OCI-M2 (cell line): ENCODE results near the gene PIK3R2.

ENCODE experiments used
- DNase-seq: peaks from one replicate; lab custom pipeline; 2025; ENCODE audit not compliant: unreplicated experiment; lab: John Stamatoyannopoulos, UW

PIK3R2 gene

GRCh38 chr19:18171605-18172327 is 18.8 kb downstream of the PIK3R2 start:
- DNase-seq: no peak

- no peak for DNase-seq
These were observed 19.5 kb downstream of the PIK3R2 start for GRCh38 chr19:18172331-18173053.

DNA sequence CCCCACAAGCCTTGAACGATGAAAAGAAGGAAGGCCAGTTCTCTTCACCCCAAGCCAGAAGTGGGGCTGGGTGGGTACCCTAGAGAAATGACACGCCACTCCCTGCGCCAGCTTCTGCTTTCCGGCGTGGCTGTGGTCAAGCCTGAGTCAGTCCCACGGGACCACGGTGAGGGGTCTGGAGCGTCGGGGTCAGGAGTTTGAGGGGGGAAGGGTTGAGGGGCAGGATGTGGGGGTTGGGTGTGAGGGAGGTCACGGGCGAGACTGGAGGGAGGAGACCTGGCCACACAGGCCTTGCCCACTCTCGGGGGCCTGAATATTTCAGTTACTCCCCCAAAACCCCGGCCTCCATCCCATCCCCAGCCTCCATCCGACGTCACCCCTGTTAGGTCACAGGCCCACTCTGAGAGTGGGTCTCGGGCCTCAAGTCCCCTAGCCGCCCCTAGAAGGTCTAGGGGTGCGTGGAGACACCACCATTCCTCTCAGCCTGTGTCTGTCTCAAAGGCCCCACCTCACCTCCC is 20.1 kb downstream of the PIK3R2 start:
- no peak for DNase-seq

DNA sequence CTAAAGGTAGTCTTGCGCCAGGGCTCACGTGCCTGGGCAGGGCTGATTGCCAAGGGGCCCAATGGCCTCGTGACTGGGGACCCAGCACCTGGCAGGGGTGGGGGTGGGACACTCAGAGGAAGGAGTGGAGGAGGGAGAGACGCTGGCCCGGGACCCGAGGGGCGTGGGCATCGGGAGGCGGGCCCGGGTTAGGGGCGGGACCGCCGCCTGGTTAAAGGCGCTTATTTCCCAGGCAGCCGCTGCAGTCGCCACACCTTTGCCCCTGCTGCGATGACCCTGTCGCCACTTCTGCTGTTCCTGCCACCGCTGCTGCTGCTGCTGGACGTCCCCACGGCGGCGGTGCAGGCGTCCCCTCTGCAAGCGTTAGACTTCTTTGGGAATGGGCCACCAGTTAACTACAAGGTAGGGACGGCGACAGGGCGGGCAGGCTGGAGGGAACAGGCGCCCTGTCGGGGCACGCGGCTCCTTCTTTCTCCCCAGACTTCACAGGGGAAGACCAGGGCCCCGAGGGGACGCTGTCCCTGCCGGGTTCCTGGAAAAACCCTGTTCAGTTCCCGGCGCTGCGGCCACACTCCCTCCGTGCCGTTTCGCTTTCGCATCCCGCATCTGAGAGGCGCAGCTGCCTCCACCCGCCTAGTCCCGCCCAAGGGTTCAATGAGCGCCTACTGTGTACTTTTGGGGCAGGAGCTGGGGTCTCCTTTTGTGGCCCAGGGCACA is 20.8 kb downstream of the PIK3R2 start, which contains the start of gene IFI30:
Gene IFI30 (plus strand): TSS at position 242 of the 717 bp plus-strand sequence. CDS start 29 bp downstream, at position 271.
- DNase-seq: no peak

GRCh38 chr19:18174983-18175382 is 22.0 kb downstream of the PIK3R2 start:
- DNase-seq: no peak

DNA sequence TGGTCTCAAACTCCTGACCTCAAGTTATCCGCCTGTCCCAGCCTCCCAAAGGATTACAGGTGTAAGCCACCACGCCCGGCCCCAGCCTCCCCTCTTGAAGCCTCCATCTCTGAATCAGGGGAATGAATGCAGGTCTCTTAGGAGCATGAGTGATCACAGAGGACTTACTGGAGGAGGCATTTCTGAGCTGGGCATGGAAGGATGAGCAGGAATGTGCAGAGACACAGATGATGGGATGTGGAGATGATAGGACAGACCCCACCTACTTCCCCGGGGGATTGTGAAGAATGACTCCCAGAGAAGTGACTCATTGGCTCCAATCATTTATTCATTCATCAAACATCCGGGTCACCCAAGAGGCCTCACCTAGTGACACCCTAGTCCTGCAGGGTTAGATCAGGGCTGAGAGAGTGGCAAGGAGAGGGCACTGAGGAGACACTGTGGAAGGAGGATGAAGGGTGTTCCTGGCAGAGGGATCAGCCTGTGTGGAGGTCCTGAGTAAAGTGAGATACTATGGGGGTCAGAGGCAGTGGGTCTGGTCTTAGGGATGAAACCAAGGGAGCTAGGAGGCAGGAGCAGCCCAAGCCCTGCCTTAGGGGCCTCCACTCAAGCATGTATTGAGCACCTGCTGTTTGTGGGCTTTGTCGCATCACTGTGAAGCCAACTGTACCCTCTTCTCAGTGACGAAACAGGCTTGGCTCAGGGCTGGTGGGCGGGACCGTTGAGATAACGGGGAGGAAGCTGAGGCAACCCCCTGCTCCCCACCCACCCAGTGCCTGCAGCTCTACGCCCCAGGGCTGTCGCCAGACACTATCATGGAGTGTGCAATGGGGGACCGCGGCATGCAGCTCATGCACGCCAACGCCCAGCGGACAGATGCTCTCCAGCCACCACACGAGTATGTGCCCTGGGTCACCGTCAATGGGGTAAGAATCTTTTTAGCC is 23.7 kb downstream of the PIK3R2 start:
- no peak for DNase-seq

DNA sequence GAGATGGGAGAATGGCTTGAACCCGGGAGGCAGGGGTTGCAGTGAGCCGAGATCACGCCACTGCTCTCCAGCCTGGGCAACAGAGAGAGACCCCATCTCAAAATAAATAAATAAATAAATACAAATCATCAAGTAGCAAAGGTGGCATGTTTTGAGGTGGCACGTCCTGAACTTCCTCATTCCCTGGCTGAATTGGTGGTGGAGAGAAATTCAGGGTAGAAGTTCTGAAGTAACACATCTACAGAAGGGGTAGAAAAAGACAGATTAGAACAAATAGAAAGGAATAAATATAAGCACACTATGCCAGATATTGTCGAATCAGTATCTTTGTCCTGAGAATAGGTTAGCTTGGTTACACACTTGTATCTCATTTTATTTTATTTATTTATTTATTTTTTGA is 27.0 kb downstream of the PIK3R2 start:
- DNase-seq: no peak

GRCh38 chr19:18183529-18183928 is 30.6 kb downstream of the PIK3R2 start:
- DNase-seq: no peak

- no peak for DNase-seq
These were observed 32.6 kb downstream of the PIK3R2 start for GRCh38 chr19:18185538-18185937.

GRCh38 chr19:18190278-18190677 is 37.3 kb downstream of the PIK3R2 start:
- DNase-seq: no peak

- DNase-seq: no peak
These were observed 38.7 kb downstream of the PIK3R2 start for GRCh38 chr19:18191640-18192062.

- peak; percentile 97 for DNase-seq
These were observed 39.9 kb downstream of the PIK3R2 start, which contains the start of gene MPV17L2 for GRCh38 chr19:18192673-18193387. TSS of gene MPV17L2 (plus strand) at chr19:18193218. CDS start at chr19:18193282, 64 bp downstream.

GRCh38 chr19:18193388-18194180 is 40.6 kb downstream of the PIK3R2 start:
- DNase-seq: no peak

DNA sequence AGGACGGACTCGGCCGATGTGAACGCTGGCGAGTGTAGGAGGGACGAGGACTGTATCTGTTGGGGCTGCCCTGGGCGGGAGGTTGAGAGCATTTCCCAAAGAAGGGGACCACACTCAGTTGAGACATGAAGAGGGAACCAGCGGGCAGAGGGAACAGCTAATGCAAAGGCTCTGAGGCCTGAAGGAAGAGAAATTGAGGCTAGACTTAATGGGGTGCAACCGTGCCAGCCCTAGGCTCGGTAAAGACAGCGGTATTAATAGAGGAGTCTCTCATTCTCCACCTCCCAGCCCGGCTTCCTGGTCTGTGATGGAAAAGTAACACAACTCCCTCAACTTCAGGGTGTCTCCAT is 41.2 kb downstream of the PIK3R2 start:
- DNase-seq: no peak

DNA sequence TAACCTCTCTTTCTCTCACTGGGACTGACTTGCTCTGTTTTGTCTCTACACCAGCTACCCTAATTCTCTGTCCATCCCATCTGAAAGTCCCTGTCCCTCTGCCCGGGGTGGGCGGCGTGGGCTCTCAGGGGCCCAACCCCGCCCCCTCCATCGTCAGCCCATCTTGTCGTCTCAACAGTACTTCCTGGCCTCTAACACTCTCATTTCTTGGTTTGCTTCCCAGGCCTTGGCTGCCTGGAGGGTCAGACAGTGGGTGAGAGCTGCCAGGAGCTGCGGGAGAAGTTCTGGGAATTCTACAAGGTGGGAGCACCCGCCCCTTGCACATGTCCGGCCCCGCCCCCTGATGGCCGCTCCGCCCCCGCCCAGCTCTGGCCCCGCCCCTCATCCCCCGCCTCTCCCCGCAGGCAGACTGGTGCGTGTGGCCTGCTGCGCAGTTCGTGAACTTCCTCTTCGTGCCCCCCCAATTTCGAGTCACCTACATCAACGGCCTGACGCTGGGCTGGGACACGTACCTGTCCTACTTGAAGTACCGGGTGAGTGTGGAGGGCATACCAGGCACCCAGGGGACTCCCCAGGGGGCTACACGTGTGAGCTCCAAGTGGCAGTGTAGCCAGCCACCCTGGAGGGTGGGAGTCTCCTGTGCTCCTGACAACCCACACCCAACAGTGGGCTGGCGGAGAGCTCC is 41.7 kb downstream of the PIK3R2 start:
- DNase-seq: no peak

DNA sequence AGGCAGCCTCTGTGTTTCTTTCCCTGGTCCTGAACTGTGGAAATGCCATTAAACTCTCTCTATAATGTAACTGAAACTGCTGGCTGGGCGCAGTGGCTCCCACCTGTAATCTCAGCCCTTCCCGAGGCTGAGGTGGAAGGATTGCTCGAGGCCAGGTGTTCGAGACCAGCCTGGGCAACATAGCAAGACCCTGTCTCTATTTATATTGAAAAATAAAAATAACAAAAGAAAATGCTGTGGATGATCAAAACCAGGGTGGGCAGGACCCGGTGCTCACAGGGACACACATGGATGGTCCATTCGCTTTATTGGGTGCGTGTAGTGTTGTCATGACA is 43.5 kb downstream of the PIK3R2 start:
- DNase-seq: no peak

DNA sequence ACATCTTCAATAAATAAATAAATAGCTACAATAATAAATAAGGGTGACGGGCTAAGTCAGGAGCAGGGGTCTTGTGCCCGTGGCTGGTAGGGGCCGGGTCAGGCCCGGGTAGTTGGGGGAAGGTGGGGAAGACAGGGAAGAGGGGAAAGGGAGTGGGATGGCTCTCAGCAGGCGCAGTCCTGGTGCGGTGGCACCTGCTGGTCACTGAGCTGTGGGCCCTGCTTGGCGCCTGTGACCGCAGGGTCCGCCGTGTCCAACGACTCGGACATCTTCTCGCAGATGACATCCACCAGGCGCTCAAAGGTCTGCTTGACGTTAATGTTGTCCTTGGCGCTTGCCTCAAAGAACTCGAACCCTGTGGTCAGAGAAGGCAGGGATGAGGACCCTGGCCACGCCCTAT is 44.3 kb downstream of the PIK3R2 start:
- no peak for DNase-seq

DNA sequence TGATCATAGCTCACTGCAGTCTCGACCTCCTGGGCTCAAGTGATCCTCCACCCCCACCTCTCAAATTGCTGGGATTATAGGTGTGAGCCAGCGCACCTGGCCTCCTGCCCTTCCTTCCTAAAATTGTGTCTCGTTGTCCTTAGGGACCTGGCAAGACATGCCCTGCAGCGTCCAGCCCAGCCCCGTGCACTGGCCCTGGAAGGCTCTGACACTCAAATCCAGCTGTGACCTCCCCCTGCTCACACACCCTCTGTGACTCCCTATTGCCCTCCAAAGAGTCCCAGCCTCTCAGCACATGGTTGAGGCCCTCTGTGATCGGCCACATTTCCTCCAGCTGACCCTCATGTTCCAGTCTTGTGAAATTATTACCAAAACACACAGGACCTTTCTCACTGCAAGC is 45.0 kb downstream of the PIK3R2 start:
- DNase-seq: no peak

GRCh38 chr19:18198374-18198773 is 45.4 kb downstream of the PIK3R2 start:
- DNase-seq: no peak
